Activated CD4-positive, alpha-beta T cell treated with anti-CD3 and anti-CD28 coated beads for 4 hours (primary cell): Measurements from ENCODE around the gene MAST4.

ENCODE experiments used
- DNase-seq, 2 donors: peaks; one replicate each; pipeline ENCODE4 v3.0.0-alpha.2; 2020

The MAST4 gene

DNA sequence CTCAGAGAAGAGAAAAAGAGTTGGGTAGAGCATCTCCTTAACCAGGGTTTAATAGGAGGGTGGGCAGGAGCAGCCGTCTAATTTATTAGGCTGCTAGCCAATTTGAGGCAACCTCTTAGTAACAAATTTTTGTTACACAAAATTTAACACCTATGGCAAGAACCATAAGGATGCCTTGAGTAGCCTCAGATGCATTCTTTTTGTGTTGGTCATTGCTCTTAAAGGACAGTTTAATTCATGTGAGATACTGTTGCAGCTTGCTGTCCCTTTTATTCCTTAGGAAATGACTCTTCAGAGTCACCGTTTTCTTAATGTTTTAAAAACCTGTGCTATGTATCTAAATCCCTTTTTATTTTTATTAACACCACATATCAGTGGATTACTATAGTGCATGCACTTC, 255.1 kb downstream of the MAST4 start:
- DNase-seq: no peak

DNA sequence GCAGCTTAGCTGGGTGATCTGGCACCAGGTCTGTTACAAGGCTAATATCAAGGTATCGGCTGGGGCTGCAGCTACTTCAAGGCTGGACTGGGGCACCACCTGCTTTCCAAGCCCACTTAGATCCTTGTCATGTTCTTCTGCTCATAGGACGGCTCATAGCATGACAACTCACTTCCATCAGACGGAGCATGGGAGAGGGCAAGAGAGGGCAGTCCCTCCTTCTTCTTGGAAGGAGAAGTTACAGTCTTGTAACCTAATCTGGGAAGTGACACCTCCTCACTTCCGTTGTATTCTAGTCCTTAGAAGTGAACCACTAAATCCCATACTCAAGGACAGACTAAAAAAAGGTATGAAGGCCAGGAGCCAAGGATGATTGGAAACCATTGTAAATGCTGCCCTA, 258.2 kb downstream of the MAST4 start:
- no peak for DNase-seq

DNA sequence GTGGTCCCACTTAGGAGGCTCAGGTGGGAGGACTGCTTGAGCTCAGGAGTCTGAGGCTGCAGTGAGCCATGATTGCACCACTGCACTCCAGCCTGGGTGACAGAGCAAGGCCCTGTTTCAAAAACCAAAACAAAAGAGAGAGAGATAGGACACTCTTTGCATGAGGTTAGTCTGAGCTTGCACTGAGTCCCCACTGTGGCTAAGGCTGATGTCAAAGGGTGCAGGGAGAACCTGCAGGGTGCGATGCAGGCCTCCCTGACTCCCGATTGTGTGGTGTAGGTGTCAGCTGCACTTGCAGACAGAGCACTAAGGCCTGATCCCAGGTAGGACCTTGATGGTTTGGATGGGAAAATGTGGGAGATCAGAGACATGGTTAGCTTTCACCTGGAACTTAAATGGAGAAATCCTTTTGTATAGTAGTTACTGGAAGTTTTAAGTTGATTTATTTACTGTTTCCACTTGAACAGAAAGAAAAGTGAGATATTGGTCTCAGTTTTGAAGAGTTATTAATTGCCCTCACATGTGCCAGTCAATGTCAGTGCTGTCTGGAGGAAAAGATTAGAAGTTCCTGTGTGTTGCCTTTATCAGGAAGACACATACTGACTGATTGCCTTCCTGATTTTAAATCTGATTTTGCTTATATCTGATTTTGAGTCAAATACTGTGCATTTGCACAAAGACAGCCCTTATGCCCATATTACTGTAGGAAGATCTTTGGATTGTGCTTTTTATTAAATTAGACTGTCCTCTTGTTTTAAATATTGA, 260.0 kb downstream of the MAST4 start:
- no peak for DNase-seq

DNA sequence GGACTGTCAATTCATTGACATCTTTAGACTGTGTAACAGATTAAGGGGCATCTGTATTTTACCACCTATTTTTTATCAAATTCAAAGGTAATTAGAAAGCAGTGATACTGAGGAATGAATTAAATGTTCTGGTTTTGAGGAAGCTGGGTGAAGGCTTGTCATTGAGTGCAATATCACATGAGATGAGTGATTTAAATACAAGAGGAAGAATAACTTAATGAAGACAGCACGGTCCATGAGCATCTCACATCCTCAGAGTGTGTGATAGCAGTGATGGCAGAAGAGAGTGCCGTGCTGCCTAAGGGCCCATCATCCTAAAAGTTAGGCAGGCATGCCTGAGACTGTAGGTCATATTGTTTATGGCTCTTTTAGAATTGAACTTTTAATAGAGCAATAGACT, 263.3 kb downstream of the MAST4 start:
- no peak for DNase-seq

DNA sequence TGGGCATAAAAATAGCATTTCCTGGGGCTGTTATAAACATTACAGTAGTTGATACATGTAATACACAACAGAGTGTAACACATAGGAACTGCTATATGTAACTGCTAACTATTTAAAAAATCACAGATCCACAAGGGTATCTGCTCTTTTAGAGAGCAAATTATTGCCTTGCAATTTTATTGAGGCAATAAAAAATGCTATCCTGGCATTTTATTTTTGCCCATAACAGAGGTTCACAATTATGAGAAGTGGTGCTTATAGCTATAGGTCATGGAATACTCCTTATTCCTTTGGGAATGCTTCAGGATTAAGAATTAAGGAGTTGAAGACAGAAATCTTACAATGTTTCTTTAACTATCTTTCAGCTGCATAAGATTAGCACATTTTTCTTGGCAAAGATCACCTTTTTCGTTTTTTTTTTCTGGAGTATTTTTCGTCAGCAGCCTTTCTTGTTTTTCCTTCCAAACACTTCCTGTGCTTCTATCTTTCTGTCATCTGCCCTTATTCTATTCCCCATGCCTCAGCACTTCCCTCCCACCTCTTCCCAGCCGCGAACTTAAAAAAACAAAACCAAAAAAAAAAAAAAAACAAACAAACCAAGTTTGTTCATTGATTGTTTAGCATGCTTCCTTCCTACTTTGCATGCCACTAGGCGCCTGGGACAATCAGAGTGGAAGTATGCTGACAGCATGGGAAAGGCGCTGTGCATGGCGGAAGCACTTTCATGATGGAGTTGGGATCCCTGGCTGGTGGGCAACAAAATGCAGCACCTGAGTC, 264.2 kb downstream of the MAST4 start:
- no peak for DNase-seq

DNA sequence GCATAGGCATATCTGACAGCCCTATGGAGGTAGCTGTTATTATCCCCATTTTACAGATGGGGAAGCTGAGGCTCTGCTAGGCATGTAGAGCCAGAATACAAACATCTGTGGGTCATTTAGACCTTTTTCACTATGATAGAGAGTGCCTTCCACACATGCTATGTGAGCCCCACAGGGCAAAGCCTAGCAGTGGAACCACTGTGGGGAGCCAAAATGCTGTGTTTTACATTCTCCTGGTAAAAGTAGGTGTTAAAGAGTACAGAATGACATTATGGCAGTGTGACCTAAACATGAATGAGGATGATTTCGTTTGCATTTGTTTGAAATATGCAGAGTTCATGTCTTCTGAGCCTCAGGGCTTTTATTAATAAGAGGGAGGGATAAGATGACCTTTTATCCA, 265.2 kb downstream of the MAST4 start:
- no peak for DNase-seq

DNA sequence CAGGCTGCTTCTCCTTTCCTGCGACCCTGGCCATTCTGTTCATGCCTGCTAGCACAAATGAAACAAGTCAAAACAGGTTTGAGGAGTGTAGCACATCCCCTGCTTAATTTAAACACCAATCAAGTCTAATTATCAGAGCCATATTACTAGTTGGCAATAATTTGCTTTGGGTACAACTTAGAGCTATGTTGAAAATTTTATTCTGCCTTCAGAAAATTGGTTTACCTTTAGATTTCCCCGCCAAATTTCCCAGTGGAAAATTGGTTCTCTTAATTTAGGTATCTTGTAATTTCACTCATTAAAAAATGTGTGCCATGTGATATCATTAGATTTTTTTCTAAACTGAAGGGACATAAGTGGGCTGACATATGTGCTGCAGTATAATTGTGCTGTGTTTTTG, 265.8 kb downstream of the MAST4 start:
- no peak for DNase-seq

DNA sequence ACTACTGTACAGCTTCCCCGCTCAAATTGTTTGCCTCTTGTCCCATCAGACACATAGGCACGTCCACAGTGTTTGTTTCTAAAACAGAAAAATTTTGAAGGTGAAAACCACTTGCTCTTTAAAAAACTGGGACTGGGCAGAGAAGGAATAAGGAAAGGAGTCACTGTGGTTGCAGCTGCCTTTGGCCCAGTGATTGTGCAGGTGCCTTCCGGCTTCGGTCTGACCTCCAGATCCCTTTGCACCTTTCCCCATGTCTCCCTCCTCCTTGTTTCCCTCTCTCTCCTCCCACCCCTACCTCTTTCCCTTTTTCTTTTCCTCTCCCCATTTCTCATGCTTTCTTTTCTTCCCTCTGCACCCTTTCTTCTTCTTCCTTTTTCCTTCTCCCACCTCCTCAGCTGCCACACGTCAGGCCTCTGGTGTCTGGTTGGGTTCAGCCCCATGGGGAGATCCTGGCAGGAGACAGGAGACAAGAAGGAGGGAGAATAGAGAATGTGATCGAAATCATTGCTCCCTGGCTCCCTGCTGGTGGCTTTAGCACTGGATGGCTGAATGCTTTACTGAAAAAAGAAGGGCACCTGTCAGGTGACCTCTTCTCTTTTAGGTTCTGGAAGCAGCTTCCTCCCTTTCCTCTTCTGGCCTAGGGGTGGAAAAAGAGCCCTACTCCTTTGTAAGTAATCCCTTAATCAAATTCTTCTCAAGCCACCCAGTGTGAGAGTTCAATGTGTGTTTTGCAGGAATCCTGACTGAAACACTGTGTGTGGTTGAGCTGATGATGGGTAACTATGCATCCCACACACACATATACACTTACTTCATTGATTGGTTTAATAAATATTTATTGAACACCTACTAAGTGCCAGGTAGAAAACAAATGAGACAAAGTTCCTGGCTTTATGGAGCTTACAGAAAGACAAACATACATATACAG, 267.3 kb downstream of the MAST4 start:
- DNase-seq: no peak

DNA sequence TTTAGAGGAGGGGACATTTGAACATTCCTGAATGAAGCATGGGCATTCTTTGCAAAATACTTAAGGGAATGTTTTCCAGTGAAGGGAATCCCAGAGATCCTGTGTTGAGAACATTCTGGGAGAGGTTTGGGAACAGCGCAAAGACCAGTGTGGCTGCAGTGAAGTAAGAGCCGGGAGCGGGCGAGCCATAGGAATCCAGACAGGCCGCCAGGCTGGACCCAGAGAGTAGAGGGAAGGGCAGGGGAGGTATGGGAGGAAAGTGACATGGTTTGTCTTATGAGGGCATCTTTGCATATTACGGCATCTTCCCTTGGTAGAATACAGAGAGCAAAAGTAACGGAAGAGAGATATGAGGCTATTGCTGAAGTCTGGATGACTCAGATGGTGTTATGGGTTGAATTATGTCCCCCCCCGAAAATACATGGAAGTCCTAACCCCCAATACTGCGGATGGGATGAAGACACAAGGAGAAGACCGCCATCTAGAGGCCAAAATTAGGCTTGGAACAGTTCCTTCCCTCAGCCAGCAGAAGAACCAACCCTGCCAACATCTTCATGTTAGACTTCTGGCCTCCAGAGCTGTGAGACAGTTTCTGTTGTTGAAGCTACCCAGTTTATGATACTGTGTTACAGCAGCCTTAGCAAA, 268.2 kb downstream of the MAST4 start:
- no peak for DNase-seq

DNA sequence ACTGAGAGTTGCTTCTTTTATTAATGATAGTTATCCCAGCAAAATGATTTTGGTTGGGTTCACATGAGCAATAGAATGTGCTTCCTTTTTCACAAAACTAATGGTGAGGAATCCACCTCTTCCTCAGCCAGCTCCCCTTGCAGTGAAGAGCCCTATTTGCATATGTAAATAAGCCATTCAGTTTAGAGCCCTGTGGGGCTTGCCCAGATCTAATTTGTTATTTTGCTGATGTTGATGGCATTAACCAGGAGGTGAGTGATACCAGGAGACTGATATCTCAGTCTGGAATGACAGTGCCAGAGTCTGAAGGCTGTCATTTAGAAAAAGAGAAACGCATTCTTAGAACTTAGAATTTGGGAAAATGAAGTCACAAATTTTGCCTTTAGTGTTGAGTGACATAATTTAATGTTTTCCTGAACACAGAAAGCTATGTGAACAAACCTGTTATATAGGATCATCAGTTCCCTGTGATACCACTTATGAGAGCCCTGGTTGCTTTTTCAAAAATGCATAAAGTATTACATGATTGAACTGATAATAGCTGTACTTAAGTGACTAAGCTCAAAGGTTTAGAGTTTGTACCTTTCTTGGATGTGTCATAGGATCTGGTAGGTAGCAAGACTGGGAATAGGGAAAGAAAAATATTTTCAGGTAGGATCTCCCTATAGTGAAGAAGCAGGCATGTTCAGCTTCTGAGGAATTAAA, 271.6 kb downstream of the MAST4 start:
- no peak for DNase-seq

DNA sequence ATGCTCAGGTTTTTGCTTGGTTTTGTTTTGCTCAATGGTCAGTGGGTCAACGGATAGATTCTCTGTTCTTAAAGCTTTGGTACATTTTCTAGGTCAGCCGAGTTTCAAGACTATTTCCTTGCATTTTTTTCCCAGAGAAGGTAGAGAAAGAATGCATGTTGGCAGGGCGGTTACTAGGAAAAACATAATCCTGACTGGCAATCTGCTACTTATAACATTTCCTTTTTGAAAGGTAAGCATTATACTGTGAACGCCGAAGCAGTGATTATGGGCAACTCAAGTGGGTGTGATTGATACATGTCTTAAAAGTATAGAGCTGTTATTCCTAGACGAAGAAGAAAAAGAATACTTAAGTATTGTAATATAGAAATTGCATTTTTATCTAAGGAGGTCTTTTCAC, 273.2 kb downstream of the MAST4 start:
- no peak for DNase-seq

DNA sequence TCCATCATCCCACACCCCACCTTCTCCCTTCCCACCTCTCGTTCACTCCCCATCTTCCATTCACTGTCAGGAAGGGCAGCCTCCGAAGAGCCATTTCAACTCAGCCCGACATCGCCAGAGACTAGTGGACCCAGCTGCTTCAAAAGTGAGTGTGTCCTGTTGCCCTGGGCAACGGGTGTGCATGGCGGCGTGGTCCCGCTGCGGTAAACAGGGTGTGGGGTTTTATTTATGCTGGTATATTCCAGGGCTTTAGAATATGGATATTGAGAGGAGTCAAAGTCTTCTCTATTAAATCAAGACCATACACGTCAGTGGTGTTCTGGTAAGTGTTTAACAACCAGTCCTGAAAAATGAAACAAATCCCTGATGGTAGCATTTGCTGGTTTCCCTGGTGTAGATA, 274.5 kb downstream of the MAST4 start:
- no peak for DNase-seq

DNA sequence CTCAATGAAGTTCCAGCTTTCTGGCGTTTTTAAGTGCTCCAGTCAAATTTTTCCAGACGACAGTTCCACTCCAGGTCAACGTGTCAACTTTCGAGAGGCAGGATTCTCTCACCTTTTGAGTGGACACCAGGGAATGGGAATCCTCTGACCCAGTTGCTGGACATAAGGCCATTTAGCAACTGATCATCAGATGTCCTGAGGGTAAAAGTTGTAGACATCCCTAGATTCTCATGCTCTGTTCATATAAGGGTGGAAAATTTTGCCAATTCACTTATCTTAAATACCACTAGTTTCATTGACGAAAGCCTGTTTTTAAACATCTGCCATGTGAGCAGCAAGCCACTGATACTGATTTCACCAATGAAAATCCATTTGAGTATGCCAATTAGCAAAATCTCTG, 275.5 kb downstream of the MAST4 start:
- DNase-seq: no peak

DNA sequence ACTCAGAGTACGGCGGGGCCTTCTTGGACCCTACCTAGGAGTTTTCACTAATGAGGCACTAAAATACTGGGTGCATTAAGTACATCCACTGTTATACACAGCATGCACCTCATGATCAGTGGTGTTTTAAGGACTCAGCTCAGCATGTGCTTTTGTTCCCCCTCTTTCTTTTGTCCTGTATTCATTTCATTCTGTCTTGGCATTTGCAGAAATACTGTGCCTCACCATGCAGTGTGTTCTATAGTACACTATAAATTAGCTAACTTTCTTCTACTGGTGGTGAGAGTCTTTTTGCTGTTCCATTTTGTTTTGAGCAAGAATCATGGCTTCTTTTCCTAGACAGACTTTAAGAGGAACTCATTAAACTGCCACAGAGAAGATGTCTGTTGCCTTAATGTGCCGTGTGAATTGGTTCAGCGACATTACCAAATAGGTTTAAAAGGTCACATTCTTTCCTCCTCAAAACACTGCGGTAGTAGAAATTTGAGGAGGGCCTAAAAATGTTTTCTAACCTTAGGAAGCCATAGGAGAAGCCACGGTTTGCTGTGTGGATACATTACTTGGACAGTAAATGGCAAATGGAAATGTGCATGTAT, 276.6 kb downstream of the MAST4 start:
- no peak for DNase-seq

DNA sequence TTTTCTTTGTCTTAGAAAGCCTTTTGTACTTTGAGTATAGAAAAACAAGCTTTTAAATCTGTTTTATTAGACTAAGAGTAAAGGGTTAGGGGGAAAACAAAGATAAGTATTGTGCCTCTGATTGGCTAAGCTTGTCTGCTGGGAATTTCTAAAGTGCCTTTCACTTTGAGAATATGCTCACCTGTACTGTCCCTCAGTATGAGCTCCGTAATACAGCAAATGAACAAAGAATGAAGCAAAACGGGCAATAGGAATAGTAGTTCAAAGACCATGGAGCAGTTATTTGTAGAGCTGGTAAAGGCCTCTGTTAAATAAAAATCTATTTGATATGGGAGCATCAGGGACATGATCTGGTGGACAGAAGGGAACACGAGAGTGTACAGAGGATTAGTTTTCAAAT, 277.8 kb downstream of the MAST4 start:
- DNase-seq: no peak

DNA sequence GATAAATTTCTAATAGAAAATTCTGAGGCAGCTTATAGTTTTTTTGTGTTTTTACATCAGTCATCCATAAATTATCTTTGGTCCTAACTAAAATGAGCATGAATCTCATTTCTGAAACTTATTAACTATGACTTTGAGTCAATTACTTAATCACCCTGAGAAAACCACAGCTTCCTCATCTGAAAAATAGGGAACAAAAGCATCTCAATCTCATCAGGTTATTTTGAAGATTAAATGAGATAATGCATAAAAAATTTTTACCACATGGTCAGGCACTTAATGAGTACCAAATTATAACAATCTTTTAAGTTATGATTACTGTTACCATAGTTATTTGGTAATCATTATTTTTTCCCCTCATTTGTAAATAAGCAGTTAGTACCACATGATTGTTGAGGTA, 279.1 kb downstream of the MAST4 start:
- DNase-seq: no peak

DNA sequence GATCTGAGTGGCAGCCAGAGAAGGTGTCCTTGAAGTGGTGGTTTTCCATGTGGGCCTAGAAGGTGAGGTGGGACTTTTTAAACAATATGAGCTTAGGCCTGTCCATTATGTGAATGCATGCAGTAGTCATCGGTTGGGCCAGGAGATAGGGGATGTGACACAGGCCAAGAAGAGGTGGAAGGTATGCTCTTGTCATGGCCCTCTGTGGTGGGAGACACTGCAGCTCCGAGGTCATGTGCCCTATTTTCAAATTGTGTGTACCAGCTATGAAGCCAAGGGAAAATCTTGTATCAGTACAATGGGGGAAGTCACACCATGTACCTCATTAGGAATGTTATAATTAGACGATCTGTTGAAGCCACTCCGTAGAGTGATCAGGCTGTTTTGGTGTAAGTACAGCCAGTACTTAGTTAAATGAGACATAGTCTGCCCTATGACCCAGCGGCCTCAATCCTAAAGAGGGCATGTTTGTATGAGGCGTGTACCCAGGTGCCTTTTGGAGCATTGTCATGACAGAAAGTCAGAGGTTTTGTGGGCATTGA, 280.1 kb downstream of the MAST4 start:
- no peak for DNase-seq

DNA sequence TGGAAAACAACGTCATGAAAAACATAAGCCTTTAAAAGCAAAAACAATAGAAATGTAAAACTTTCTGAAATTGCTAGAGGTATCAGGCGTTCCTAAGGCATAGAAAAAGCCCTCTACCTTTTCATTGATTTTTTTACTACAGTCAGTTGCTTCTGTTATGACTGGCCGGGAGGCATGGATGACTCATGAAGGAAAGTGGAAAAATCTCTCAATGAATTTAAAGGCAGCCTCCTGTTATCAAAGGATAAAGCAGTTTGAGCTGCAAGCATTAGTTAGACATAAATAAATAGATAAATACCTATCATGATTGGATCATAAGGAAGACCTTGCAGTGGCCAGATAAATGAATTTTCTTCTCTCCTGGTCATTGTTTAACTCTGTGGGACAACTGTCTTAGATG, 281.6 kb downstream of the MAST4 start:
- no peak for DNase-seq

DNA sequence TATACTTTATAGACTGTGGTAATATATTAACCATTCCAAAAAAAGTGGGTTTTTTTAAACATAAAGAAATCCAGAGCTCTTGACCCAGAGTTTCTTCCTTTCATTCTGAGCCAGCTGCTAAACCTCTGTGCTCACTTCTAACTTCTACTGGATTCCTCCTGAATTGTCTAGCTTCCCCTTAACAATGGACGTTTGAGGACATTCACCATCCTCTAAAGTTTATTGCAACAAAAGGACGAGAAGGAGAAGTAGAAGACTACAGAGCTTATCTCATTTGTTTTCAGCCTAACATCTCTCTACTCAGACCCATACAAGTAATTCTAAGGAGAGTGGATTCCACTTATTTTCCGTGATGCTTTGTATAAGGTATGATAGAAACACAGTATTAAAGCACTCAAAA, 284.2 kb downstream of the MAST4 start:
- no peak for DNase-seq

DNA sequence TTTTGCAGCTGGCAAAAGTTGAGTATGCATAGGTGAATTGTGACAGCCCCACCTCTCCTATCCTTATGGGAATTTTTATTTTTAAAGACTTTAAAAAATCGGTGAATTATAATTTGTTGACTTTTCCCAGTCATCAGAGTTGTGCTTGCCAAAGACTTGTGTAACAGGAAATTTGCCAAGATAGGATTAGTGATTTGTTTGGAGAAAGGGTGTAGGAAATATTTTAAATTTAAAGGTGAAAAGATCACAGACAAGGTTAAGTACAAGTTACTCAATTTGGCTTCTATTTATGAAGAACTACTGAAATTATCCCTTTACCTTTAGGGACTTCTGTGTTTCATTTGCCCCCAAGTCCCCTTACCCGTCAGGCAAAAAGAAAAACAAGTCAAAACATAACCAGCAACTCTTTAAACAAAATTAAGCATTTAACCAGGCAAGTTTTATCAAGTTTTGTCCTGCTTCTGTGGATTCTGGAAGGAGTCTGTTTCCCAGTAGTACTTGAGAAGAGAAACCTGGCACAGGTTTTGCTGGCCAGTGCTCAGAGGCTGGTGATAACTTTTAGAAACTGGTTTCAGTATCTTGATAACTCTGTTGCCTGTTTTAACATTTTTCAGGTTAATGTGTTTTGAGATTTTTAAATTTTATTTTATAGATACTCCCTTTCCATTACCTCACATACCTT, 285.4 kb downstream of the MAST4 start:
- DNase-seq: no peak

DNA sequence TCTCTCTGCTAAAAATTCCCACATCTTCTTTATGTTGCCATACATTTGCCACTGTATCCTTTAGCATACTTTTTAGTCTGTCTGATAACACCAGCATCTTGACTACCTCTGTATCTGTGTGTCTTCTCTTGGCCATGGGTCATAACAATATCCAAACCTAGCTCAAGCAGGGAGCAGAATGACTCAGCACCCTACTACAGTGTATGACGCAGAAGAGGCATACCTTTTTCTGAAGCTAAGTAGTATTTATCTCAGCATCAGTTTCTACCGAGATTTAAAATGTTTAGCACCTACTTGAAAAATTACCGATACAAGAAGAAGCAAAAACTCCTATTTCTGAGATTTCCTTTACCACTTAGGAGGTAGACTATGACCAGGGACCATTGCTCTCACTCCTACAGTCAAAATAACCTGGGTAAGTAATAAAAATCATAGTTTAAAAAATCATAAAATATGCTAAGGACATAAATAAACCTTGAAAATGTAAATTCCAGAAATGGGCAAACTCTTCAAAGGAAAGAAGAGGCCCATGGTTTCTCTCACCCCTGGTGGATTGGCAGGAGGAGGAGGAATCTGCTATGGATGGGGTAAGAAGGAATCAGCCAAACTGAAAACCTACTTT, 286.5 kb downstream of the MAST4 start:
- no peak for DNase-seq
